SU-DHL-6 (cell line): Measurements from ENCODE around the gene SYNGR2.

Experiments
- EZH2phosphoT487 ChIP-seq: fragments of 200-600 bp; sonication (generic), shearing (Covaris generic); conservative IDR thresholded peaks from 2 replicates; pipeline ENCODE4 v1.6.1; 2018; ENCODE audit warnings: mild to moderate bottlenecking, antibody characterized with exemption, low read length, moderate library complexity, mixed read lengths
- TF ChIP-seq, protein P1 (sequence below): fragments of 200-600 bp; sonication (generic); IDR thresholded peaks from one replicate; pipeline ENCODE4 v1.5.1; 2017; ENCODE audit warnings: antibody characterized with exemption, mild to moderate bottlenecking, low read length, moderate library complexity; ENCODE audit not compliant: insufficient read depth, poor library complexity, severe bottlenecking

DNA sequence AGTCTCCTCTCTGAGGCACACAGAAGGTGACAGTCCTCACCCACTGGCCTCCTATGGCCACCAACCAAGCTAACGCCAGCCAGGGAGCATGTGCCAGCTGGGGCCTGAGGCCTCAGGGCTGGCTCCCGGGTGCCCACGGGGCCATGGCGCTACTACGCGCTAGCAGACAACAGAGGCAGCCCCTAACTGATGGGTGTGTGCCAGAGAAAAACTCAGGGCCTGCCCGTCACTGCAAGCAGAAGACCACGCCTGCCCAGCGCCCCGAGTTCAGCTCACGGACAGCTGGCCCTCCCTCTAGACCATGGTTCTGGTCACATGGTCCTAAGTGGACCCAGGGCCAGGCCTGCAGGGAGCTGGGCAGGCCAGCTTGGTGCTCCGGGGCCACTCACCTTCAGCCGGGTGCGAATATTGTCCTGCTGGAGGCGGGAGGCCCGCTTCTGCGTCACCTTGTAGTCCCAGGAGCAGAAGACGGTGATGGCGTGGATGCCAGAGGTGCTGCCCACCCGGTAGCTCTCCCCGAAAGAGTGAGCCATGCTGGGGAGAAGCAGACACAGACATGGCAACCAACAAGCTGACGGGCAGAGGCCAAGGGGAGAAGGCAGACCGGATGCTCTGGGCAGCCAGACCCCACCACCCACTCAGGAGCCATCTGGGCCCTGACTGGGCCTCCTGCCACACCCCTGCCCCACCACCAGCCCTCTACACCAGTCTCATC lies 46.0 kb upstream of the SYNGR2 start:
- TF ChIP-seq, protein P1, sequence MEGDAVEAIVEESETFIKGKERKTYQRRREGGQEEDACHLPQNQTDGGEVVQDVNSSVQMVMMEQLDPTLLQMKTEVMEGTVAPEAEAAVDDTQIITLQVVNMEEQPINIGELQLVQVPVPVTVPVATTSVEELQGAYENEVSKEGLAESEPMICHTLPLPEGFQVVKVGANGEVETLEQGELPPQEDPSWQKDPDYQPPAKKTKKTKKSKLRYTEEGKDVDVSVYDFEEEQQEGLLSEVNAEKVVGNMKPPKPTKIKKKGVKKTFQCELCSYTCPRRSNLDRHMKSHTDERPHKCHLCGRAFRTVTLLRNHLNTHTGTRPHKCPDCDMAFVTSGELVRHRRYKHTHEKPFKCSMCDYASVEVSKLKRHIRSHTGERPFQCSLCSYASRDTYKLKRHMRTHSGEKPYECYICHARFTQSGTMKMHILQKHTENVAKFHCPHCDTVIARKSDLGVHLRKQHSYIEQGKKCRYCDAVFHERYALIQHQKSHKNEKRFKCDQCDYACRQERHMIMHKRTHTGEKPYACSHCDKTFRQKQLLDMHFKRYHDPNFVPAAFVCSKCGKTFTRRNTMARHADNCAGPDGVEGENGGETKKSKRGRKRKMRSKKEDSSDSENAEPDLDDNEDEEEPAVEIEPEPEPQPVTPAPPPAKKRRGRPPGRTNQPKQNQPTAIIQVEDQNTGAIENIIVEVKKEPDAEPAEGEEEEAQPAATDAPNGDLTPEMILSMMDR = no peak
- no peak for TF ChIP-seq EZH2phosphoT487
